HEK293 (cell line): ENCODE data around the gene TPRN.

Experiments used
- CTCF ChIA-PET: fragments of 350-600 bp; formaldehyde crosslinking; extraction: SDS; loops from one replicate; lab custom pipeline; 2021; ENCODE audit warnings: antibody characterized with exemption; lab: Yijun Ruan, JAX
- POLR2A ChIA-PET: fragments of 300-600 bp; formaldehyde crosslinking; extraction: SDS; loops from one replicate; lab custom pipeline; 2020; ENCODE audit warnings: antibody characterized with exemption, inconsistent platforms; lab: Yijun Ruan, JAX
- H3K27ac ChIP-seq: fragments of 200-500 bp; sonication (Bioruptor generic); 2 replicates; pipeline ENCODE4 v1.5.1; 2014; ENCODE audit warnings: low read depth, low read length, control low read depth, inconsistent platforms; ENCODE audit errors: extremely low read depth
- H3K36me3 ChIP-seq, 2 experiments: fragments of 200-500 bp in 1 of 2; sonication (Bioruptor generic) in 1 of 2; 1 replicate in 1 of 2; 2 replicates in 1 of 2; pipeline ENCODE4 v1.5.1; 2014 to 2017; ENCODE audit warnings: inconsistent platforms in 2 of 2, low read length in 2 of 2; ENCODE audit not compliant: control insufficient read depth in 2 of 2, insufficient read depth in 1 of 2
- H3K4me1 ChIP-seq: fragments of 200-500 bp; sonication (Bioruptor generic); 2 replicates; pipeline ENCODE4 v1.5.1; 2014; ENCODE audit warnings: mild to moderate bottlenecking, low read length, inconsistent platforms; ENCODE audit not compliant: control insufficient read depth, insufficient read depth
- H3K4me3 ChIP-seq: 2 replicates; pipeline ENCODE4 v1.5.1; 2011; ENCODE audit warnings: low read depth, mild to moderate bottlenecking, control low read depth, low read length, moderate library complexity
- H3K9me3 ChIP-seq: fragments of 200-500 bp; sonication (Bioruptor generic); 2 replicates; pipeline ENCODE4 v1.5.1; 2014; ENCODE audit warnings: low read depth, low read length, inconsistent platforms; ENCODE audit not compliant: control insufficient read depth, insufficient read depth
- EGR2 ChIP-seq: fragments of 450-650 bp; formaldehyde crosslinking; IDR thresholded peaks from 2 replicates; pipeline ENCODE4 v1.5.1; 2016; ENCODE audit warnings: low read depth, missing biosample characterization, missing genetic modification characterization
- GLI4 ChIP-seq: fragments of 450-650 bp; formaldehyde crosslinking; IDR thresholded peaks from 2 replicates; pipeline ENCODE4 v1.5.1; 2016; ENCODE audit warnings: missing biosample characterization, missing genetic modification characterization
- GLIS2 ChIP-seq: fragments of 450-650 bp; formaldehyde crosslinking; IDR thresholded peaks from 2 replicates; pipeline ENCODE4 v1.5.1; 2016; ENCODE audit warnings: missing biosample characterization, missing genetic modification characterization
- HOXD13 ChIP-seq: sonication (generic); formaldehyde crosslinking; IDR thresholded peaks from 2 replicates; pipeline ENCODE4 v1.8.0; 2022; ENCODE audit warnings: missing genetic modification reagents, borderline replicate concordance
- MEIS1 ChIP-seq: sonication (generic); formaldehyde crosslinking; IDR thresholded peaks from 2 replicates; pipeline ENCODE4 v1.8.1; 2022; ENCODE audit warnings: missing genetic modification reagents, mild to moderate bottlenecking, borderline replicate concordance
- MZF1 ChIP-seq: fragments of 450-650 bp; formaldehyde crosslinking; IDR thresholded peaks from 2 replicates; pipeline ENCODE4 v1.5.1; 2017; ENCODE audit warnings: missing biosample characterization, missing genetic modification characterization, borderline replicate concordance
- REPIN1 ChIP-seq: fragments of 450-650 bp; formaldehyde crosslinking; IDR thresholded peaks from 2 replicates; pipeline ENCODE4 v1.5.1; 2017; ENCODE audit warnings: missing biosample characterization, missing genetic modification characterization, low read depth
- SCRT2 ChIP-seq: fragments of 450-650 bp; formaldehyde crosslinking; IDR thresholded peaks from 2 replicates; pipeline ENCODE4 v1.5.1; 2016; ENCODE audit warnings: missing biosample characterization, missing genetic modification characterization
- ZNF175 ChIP-seq: fragments of 450-650 bp; formaldehyde crosslinking; IDR thresholded peaks from 2 replicates; pipeline ENCODE4 v1.5.1; 2016; ENCODE audit warnings: missing biosample characterization, missing genetic modification characterization
- ZNF514 ChIP-seq: fragments of 450-650 bp; formaldehyde crosslinking; IDR thresholded peaks from 2 replicates; pipeline ENCODE4 v1.5.1; 2016; ENCODE audit warnings: missing biosample characterization, missing genetic modification characterization
- ZNF558 ChIP-seq: fragments of 450-650 bp; formaldehyde crosslinking; IDR thresholded peaks from 2 replicates; pipeline ENCODE4 v1.5.1; 2016; ENCODE audit warnings: missing biosample characterization, missing genetic modification characterization
- ZNF600 ChIP-seq: fragments of 450-650 bp; formaldehyde crosslinking; IDR thresholded peaks from 2 replicates; pipeline ENCODE4 v1.5.1; 2016; ENCODE audit warnings: missing biosample characterization, missing genetic modification characterization
- ZNF670 ChIP-seq: fragments of 450-650 bp; formaldehyde crosslinking; IDR thresholded peaks from 2 replicates; pipeline ENCODE4 v1.5.1; 2016; ENCODE audit warnings: missing biosample characterization, missing genetic modification characterization, low read depth
- ZNF677 ChIP-seq: fragments of 450-650 bp; IDR thresholded peaks from 2 replicates; pipeline ENCODE4 v1.5.0; 2018; ENCODE audit warnings: missing biosample characterization, mild to moderate bottlenecking, missing genetic modification characterization, moderate library complexity
- TF ChIP-seq, protein P1 (sequence below): fragments of 450-650 bp; formaldehyde crosslinking; IDR thresholded peaks from 2 replicates; pipeline ENCODE4 v1.5.1; 2016; ENCODE audit warnings: missing biosample characterization, missing genetic modification characterization
- TF ChIP-seq, protein P2 (sequence below): fragments of 450-650 bp; formaldehyde crosslinking; IDR thresholded peaks from 2 replicates; pipeline ENCODE4 v1.5.1; 2017; ENCODE audit warnings: missing biosample characterization, missing genetic modification characterization
- TF ChIP-seq, protein P3 (sequence below): fragments of 450-650 bp; formaldehyde crosslinking; IDR thresholded peaks from 2 replicates; pipeline ENCODE4 v1.5.1; 2016; ENCODE audit warnings: missing biosample characterization, missing genetic modification characterization
- TF ChIP-seq, protein P4 (sequence below): fragments of 450-650 bp; formaldehyde crosslinking; IDR thresholded peaks from 2 replicates; pipeline ENCODE4 v1.5.1; 2016; ENCODE audit warnings: missing biosample characterization, missing genetic modification characterization

TPRN gene

DNA sequence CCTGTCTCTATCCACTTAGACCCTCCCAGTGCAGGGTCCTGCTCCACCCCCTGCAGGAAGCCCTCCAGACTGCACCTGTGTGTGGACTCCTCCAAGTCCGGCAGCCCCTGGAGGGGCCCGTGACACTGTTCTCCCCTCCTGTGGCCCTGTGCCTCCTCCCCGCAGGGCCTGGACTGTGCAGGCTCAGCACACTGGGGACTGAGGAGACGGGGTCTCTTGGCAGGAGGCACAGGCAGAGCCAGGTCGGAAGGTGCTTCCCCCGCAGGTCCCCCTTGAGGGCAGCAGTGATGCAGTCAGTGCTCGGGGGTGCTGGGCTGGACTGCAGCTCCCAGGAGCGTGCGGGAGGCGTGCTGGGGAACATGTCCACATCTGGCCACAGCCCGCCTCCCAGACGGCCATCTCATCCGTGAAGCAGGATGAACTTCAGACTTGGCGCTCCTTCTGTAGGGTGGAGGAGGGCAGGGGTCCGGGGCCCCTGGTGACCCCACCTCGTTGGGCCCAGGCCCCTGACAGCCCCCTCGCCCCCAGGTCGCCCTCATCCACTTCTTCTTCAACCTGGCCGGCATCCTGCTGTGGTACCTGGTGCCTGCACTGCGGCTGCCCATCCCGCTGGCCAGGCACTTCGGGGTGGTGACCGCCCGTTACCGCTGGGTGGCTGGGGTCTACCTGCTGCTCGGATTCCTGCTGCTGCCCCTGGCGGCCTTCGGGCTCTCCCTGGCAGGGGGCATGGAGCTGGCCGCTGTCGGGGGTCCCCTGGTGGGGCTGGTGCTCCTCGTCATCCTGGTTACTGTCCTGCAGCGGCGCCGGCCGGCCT is 35.1 kb upstream of the TPRN start (continued):
- TF ChIP-seq, protein P1, sequence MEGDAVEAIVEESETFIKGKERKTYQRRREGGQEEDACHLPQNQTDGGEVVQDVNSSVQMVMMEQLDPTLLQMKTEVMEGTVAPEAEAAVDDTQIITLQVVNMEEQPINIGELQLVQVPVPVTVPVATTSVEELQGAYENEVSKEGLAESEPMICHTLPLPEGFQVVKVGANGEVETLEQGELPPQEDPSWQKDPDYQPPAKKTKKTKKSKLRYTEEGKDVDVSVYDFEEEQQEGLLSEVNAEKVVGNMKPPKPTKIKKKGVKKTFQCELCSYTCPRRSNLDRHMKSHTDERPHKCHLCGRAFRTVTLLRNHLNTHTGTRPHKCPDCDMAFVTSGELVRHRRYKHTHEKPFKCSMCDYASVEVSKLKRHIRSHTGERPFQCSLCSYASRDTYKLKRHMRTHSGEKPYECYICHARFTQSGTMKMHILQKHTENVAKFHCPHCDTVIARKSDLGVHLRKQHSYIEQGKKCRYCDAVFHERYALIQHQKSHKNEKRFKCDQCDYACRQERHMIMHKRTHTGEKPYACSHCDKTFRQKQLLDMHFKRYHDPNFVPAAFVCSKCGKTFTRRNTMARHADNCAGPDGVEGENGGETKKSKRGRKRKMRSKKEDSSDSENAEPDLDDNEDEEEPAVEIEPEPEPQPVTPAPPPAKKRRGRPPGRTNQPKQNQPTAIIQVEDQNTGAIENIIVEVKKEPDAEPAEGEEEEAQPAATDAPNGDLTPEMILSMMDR = peak; percentile 60

DNA sequence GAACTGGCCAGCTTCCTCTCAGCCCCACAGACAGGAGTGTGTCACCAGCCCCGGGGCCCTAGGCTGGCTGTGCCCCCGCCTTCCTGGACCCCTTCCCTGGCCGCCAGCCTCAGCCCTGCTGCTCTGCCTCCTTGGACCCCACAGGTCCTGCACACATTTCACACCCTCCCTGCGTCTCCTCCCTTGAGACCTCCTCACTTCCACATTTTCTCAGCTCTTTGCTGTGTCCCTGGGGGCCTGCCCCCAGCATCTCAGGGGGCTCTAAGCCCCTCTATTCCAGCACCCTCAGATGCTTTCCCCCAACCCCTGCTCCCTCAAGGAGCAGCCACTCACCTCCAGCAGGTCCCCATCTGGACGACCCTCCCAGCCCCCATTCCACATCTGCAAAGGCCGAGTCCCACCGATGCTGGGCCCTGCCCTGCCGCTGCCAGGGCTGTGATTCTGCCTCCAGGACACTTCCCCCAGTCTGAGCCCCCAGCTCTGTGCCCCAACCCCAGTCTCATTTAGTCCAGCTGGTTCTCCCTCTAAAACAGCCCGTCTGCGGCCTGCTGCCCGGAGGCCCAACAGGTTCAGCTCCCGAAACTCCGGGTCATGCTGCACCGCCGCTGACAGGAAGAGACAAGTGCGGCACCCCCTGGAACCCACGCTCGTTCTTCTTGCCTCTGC is 34.4 kb upstream of the TPRN start:
- Histone ChIP-seq H3K4me3 (no peak overlapping the region), H3K27ac (no peak overlapping the region), H3K9me3 (no peaks in the 10 kb centered on the region), H3K36me3 (peaks cover 0 to 7% of the 10 kb centered on the region in 2 experiments; a peak in 1 of 3 replicates), H3K4me1 (peaks cover 3% of the 10 kb centered on the region; the same call in 1 of the 2 replicates)
- TF ChIP-seq REPIN1 (tag by site-specific recombination) = no peak
- TF ChIP-seq SCRT2 (tag by site-specific recombination) = peak; percentile 23; the same call in 1 of the 2 replicates
- TF ChIP-seq ZNF600 (tag by site-specific recombination) = 0 out of 2 replicates have a peak, but pooled peaks have one; percentile 23
- TF ChIP-seq, protein P2, sequence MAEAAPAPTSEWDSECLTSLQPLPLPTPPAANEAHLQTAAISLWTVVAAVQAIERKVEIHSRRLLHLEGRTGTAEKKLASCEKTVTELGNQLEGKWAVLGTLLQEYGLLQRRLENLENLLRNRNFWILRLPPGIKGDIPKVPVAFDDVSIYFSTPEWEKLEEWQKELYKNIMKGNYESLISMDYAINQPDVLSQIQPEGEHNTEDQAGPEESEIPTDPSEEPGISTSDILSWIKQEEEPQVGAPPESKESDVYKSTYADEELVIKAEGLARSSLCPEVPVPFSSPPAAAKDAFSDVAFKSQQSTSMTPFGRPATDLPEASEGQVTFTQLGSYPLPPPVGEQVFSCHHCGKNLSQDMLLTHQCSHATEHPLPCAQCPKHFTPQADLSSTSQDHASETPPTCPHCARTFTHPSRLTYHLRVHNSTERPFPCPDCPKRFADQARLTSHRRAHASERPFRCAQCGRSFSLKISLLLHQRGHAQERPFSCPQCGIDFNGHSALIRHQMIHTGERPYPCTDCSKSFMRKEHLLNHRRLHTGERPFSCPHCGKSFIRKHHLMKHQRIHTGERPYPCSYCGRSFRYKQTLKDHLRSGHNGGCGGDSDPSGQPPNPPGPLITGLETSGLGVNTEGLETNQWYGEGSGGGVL (tag by site-specific recombination) = no peak
- no peak for TF ChIP-seq MEIS1
- no peak for TF ChIP-seq ZNF175 (tag by site-specific recombination)
- peak; percentile 34 for TF ChIP-seq GLIS2 (tag by site-specific recombination)
- ChIA-PET CTCF (interaction anchor here (0.5 to 3.4 kb wide), 14 partner anchors 10 to 446 kb away, joined by 3 to 16 read pairs (median 4); partner anchors contain the start of genes ANAPC2, CYSRT1 and SSNA1), POLR2A (interaction anchor here (0.6 to 1.0 kb wide), 2 partner anchors 27 to 58 kb away, joined by 3 to 5 read pairs; no protein-coding TSS in a partner anchor)

DNA sequence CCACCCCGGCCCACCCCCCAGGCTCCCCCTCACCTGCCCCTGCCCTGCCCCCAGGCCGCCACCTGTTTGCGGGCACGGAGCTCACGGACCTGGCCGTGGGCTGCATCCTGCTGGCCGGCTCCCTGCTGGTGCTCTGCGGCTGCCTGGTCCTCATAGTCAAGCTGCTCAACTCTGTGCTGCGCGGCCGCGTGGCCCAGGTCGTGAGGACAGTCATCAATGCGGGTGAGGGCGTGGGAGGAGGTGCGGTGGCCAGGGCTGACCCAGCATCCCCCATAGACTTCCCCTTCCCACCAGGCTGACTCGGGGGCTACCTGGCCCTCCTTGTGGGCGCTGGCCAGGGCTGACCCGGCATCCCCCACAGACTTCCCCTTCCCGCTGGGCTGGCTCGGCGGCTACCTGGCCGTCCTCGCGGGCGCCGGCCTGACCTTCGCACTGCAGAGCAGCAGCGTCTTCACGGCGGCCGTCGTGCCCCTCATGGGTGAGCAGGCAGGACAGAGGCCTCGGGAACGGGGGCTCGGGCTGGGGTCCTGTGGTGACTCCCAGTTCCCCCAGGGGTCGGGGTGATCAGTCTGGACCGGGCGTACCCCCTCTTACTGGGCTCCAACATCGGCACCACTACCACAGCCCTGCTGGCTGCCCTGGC is 33.6 kb upstream of the TPRN start:
- POLR2A ChIA-PET = interaction anchor here (0.8 to 1.0 kb wide), 2 partner anchors 9 to 58 kb away, joined by 3 read pairs; no protein-coding TSS in a partner anchor
- TF ChIP-seq HOXD13 (CRISPR knock-in tag) (no peak), MZF1 (tag by site-specific recombination) (no peak), ZNF514 (tag by site-specific recombination) (no peak), GLI4 (tag by site-specific recombination) (no peak), EGR2 (no peak), ZNF670 (no peak), ZNF677 (no peak), ZNF558 (tag by site-specific recombination) (no peak)
- TF ChIP-seq, protein P3, sequence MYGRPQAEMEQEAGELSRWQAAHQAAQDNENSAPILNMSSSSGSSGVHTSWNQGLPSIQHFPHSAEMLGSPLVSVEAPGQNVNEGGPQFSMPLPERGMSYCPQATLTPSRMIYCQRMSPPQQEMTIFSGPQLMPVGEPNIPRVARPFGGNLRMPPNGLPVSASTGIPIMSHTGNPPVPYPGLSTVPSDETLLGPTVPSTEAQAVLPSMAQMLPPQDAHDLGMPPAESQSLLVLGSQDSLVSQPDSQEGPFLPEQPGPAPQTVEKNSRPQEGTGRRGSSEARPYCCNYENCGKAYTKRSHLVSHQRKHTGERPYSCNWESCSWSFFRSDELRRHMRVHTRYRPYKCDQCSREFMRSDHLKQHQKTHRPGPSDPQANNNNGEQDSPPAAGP (tag by site-specific recombination) = no peak
- TF ChIP-seq, protein P4, sequence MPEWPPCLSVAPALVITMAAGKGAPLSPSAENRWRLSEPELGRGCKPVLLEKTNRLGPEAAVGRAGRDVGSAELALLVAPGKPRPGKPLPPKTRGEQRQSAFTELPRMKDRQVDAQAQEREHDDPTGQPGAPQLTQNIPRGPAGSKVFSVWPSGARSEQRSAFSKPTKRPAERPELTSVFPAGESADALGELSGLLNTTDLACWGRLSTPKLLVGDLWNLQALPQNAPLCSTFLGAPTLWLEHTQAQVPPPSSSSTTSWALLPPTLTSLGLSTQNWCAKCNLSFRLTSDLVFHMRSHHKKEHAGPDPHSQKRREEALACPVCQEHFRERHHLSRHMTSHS (tag by site-specific recombination) = no peak
- peaks cover 0 to 7% of the 10 kb centered on the region in 2 experiments; a peak in 1 of 3 replicates for H3K36me3 ChIP-seq
- H3K4me3 ChIP-seq = no peak overlapping the region
- H3K4me1 ChIP-seq = peaks cover 3% of the 10 kb centered on the region; the same call in 1 of the 2 replicates
- CTCF ChIA-PET = interaction anchor here (0.6 to 3.4 kb wide), 9 partner anchors 9 to 205 kb away, joined by 3 to 16 read pairs (median 4); partner anchors contain the start of genes ANAPC2, CYSRT1, SSNA1 and STPG3
- no peaks in the 10 kb centered on the region for H3K9me3 ChIP-seq
- no peak overlapping the region for H3K27ac ChIP-seq
